ENCODE results near the gene FRK. TPM values are rescaled to one million over a fixed set of nuclear protein-coding genes. Genes with fewer than 3 reads are reported as not detected.

Gene FRK
- total RNA-seq, 2 experiments from 2014 or later: not detected

- H3K27me3 ChIP-seq (ENCODE audit: control insufficient read depth in 1 of 2, insufficient read depth in 2 of 2, low read length in 2 of 2): no peaks in the 10 kb centered on the region
- no peak for TF ChIP-seq CTCF (IDR thresholded peaks at IDR 0.05)
- no peaks in the 10 kb centered on the region for H3K9me3 ChIP-seq (ENCODE audit: control insufficient read depth in 1 of 2, insufficient read depth in 1 of 2, low read length in 2 of 2)
- no peak for ATAC-seq (ENCODE audit: poor library complexity)
- peaks cover 59% of the 10 kb centered on the region for H3K36me3 Mint-ChIP-seq (ENCODE audit: low read depth)
- ChIA-PET CTCF (no interaction called here), POLR2A (no interaction called here)
- no peak overlapping the region for H3K27ac ChIP-seq (ENCODE audit: low read depth in 1 of 2, low read length in 2 of 2)
- intact Hi-C loops (cut with DNase I, micrococcal nuclease): loop anchor here in 1 of 2 experiments (10.0 kb wide), 2 partner anchors 580 to 1570 kb away; partner anchors contain the start of genes KPNA5 and NUS1
- no peaks in the 10 kb centered on the region for H3K9me3 Mint-ChIP-seq
- H3K4me1 Mint-ChIP-seq (ENCODE audit: low read depth): peaks cover 66% of the 10 kb centered on the region
- no peak for DNase-seq
- peaks cover 33% of the 10 kb centered on the region for H3K36me3 ChIP-seq (ENCODE audit: insufficient read depth, low read length)
- no peak overlapping the region for H3K27ac Mint-ChIP-seq
- peaks cover 26% of the 10 kb centered on the region for H3K4me1 ChIP-seq (ENCODE audit: insufficient read depth, low read length)
- no peaks in the 10 kb centered on the region for H3K27me3 Mint-ChIP-seq
- H3K4me3 Mint-ChIP-seq: peak overlapping the region; percentile 42
- H3K4me3 ChIP-seq (ENCODE audit: low read length): no peak overlapping the region
Measured at GRCh38 chr6:116105247-116105646, 44.6 kb upstream of the FRK start.

GRCh38 chr6:116104636-116105035 is 43.9 kb upstream of the FRK start:
- H3K36me3 ChIP-seq (ENCODE audit: insufficient read depth, low read length): peaks cover 27% of the 10 kb centered on the region
- no peak for TF ChIP-seq CTCF (IDR thresholded peaks at IDR 0.05)
- ChIA-PET POLR2A (no interaction called here), CTCF (no interaction called here)
- H3K4me1 ChIP-seq (ENCODE audit: insufficient read depth, low read length): peaks cover 26% of the 10 kb centered on the region
- no peak overlapping the region for H3K4me3 ChIP-seq (ENCODE audit: low read length)
- no peak for ATAC-seq (ENCODE audit: poor library complexity)
- no peak for DNase-seq
- Mint-ChIP-seq H3K4me3 (peak overlapping the region; percentile 56), H3K4me1 (ENCODE audit: low read depth) (peaks cover 72% of the 10 kb centered on the region), H3K36me3 (ENCODE audit: low read depth) (peaks cover 54% of the 10 kb centered on the region), H3K9me3 (no peaks in the 10 kb centered on the region), H3K27ac (no peak overlapping the region), H3K27me3 (no peaks in the 10 kb centered on the region)
- H3K27me3 ChIP-seq (ENCODE audit: control insufficient read depth in 1 of 2, insufficient read depth in 2 of 2, low read length in 2 of 2): no peaks in the 10 kb centered on the region
- H3K9me3 ChIP-seq (ENCODE audit: control insufficient read depth in 1 of 2, insufficient read depth in 1 of 2, low read length in 2 of 2): no peaks in the 10 kb centered on the region
- H3K27ac ChIP-seq (ENCODE audit: low read depth in 1 of 2, low read length in 2 of 2): no peak overlapping the region
- intact Hi-C loops (cut with DNase I, micrococcal nuclease): loop anchor here in 1 of 2 experiments (5.0 to 10.0 kb wide), 3 partner anchors 468 to 1570 kb away; partner anchors contain the start of genes KPNA5, NUS1 and RWDD1

DNA sequence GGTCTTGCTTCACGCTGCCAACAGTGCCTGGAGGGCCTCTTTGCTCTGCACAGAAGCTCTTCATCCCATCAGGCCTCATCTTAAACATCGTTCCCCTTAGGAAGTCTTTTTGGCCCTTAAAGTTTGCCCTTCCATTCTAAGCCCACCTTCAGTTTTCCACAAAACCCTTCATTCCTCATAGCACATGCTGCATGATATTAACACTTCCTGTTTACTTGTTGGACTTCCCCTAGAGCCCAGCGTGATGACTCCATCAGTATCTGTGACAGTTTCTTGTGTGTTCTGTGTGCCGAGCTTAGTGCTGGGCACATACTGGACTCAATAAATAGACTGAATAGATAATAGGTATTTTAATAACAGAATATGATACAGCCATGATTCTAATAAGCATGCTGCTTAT is 42.2 kb upstream of the FRK start:
- Histone ChIP-seq H3K36me3 (ENCODE audit: insufficient read depth, low read length) (peaks cover 12% of the 10 kb centered on the region), H3K27me3 (ENCODE audit: control insufficient read depth in 1 of 2, insufficient read depth in 2 of 2, low read length in 2 of 2) (no peaks in the 10 kb centered on the region), H3K27ac (ENCODE audit: low read depth in 1 of 2, low read length in 2 of 2) (no peak overlapping the region), H3K4me3 (ENCODE audit: low read length) (no peak overlapping the region), H3K4me1 (ENCODE audit: insufficient read depth, low read length) (peaks cover 26% of the 10 kb centered on the region), H3K9me3 (ENCODE audit: control insufficient read depth in 1 of 2, insufficient read depth in 1 of 2, low read length in 2 of 2) (no peaks in the 10 kb centered on the region)
- DNase-seq (peak in 2 of 14 experiments; percentile 18 to 27), ATAC-seq (ENCODE audit: poor library complexity) (no peak)
- Mint-ChIP-seq H3K4me3 (peak overlapping the region; percentile 62), H3K4me1 (ENCODE audit: low read depth) (peaks cover 66% of the 10 kb centered on the region), H3K27ac (no peak overlapping the region), H3K36me3 (ENCODE audit: low read depth) (peaks cover 36% of the 10 kb centered on the region), H3K9me3 (no peaks in the 10 kb centered on the region), H3K27me3 (no peaks in the 10 kb centered on the region)
- intact Hi-C loops (cut with DNase I, micrococcal nuclease): loop anchor here in 1 of 2 experiments (2.0 to 10.0 kb wide), 4 partner anchors 152 to 1572 kb away; partner anchors contain the start of genes KPNA5, NUS1, RWDD1 and TSPYL4
- ChIA-PET POLR2A (interaction anchor here (0.7 kb wide), 1 partner anchor 177 kb away, joined by 3 read pairs; the partner anchor contains the start of gene TSPYL1), CTCF (interaction anchor here (1.1 to 1.5 kb wide), 2 partner anchors 9 to 468 kb away, joined by 3 to 5 read pairs; partner anchors contain the start of gene RWDD1)
- TF ChIP-seq CTCF (IDR thresholded peaks at IDR 0.05): no peak
